Fibroblast of the conjunctiva (primary cell): ENCODE measurements around the gene MPEG1.

Source experiments
- DNase-seq: peaks from one replicate; pipeline ENCODE4 v3.0.0-alpha.2; 2010; ENCODE audit warnings: low read depth

The MPEG1 gene

GRCh38 chr11:59212744-59213631, at the start of gene MPEG1:
Gene MPEG1, minus strand, starts transcription at chr11:59212927. Its CDS starts 62 bp downstream, at chr11:59212865.
- DNase-seq, result no peak

- DNase-seq, result no peak
Measured at GRCh38 chr11:59262177-59262818, 49.6 kb upstream of the MPEG1 start.

DNA sequence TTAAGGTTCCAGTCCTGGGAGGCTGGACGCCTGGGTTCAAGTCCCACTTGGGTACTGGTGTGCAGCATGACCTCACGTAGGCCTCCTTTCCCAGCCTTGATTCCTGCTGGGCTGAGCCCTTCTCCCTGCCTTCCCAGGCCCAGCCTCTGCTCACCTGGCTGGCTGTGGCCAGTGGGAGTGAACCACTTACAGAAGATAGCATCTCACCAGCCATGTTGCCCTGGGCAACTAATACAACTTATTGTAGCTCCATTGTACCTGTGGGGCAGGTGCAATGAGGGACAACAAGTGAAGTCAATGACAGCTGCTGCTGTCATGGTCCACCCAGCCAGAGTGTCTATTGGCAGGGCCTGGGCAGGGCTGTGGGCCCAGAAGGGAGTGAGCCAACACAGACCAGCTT, 48.4 kb upstream of the MPEG1 start:
- DNase-seq, result no peak

GRCh38 chr11:59259867-59260475, 47.2 kb upstream of the MPEG1 start:
- no peak for DNase-seq

DNA sequence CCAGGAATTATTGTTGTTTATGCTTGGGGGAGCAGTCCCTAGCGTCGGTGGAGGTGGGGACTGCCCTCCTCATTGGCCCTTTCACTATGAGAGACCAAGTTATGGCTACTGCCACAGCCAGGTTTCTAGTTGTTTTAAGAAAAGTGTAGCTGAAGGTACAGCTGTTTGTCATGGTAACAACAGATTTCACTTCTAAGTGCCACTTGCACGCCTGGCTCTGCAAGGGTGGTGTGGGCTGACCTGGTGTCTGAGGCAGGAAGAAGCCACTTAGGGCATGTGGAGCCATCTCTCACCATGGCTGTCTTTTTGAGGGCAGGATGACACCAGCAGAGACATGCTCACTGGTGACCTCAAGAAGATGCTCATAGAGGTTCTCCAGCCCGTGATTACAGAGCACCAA, 46.3 kb upstream of the MPEG1 start:
- DNase-seq, result no peak

DNA sequence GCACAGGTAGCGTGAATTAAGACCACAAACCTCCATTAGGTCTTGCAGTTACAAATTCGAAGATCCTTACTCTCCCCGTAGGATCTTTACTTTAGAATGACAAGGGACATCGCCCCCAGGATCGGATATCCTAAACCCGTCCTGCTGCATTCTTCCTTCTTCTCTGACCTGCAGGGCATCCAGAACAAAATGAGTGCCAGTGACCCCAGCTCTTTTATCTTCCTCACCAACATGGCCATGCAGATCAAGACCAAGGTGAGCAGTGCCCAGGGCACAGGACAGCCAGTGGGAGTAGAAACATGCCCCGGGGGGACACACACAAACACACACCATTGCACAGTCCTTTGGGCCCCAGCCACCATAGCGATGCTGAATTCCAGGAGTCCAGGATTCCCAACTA, 42.6 kb upstream of the MPEG1 start:
- no peak for DNase-seq

DNA sequence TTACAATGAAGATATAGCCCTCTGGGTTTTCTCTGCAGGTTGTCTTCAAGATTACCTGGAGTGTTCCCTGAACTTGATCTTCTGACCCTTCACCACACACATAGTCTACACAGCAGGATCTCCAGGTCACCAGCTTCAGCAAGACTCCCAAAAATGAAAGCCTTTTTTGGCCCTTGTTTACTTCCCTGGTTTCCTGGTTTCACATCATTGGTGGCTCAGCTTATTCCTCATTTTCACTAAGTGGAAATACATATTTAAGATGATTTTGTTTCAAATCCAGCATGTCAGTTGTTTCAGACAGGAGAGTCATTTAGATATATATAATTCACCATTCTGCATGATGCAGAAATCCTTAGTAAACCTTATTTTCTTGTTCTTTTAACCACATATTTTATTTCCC, 41.6 kb upstream of the MPEG1 start:
- DNase-seq, result no peak

- DNase-seq, result no peak
Measured at GRCh38 chr11:59253001-59253400, 40.3 kb upstream of the MPEG1 start.

- no peak for DNase-seq
Measured at GRCh38 chr11:59249535-59249934, 36.8 kb upstream of the MPEG1 start.

GRCh38 chr11:59247531-59248227, 35.0 kb upstream of the MPEG1 start:
- peak; percentile 78 for DNase-seq

DNA sequence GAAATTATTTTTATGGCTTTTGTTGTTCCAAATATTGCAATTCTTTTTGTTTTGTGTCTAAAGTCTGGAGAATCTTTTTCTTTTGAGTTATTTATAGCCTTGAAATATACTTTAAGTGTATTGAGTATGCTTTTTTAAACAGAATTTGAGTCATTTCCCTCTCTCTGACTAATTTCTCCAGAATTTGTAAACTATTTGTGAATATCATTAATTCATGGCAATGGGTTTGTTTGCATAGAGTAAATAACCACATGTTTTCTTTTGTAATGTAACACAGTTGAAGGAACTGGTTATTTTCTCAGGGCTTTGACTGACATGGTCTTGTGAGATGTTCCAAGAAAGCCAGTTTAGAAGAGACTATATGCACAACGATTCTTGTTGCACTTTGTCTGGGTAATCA, 30.9 kb upstream of the MPEG1 start:
- DNase-seq, result no peak

GRCh38 chr11:59240322-59240721, 27.6 kb upstream of the MPEG1 start:
- DNase-seq, result no peak

DNA sequence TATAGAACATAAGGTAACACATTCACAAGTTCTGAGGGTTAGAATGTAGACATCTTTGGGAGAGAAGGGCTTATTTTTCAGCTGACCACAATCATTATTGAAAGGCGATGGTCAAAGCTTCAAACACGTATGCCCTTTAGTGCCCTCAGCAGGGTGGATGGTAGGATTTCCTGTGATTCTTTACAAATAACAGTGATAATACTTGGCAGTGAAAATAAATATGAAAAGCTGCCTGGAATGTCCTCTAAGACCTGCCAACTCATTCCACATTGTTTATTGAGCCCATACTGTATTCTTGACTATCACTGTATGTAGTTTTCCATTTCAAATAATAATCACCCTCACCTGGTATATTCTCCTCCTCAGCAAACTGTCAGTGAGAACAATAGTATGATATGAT, 13.7 kb upstream of the MPEG1 start:
- no peak for DNase-seq

GRCh38 chr11:59225017-59225416, 12.3 kb upstream of the MPEG1 start:
- no peak for DNase-seq

DNA sequence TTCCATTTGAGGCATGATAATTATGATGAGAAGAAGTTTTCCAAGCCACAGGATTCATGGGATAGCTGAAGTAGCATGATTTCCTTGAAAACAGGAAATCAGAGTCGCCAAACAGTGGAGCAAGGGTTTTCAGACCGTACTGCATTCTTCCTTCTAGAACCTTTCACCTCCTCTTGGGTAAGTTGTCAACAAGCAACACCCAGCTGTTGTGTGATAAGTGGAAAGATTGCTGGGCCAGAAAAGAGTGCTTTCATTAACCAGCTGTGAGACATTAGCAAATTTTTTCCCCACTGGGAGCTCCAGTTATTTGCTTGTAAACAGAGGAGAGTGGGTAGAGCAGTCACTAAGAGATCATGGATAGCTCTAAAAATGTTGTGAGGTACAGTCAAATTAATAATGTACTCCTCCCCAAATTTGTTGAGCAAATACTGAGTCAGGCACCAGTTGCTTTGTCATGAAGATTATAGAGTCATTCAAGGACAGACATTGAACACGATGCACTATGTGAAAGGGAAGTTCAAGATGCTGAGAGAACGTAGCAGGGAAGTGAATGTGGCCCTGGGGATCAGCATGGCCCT, 11.7 kb upstream of the MPEG1 start:
- DNase-seq, result no peak

DNA sequence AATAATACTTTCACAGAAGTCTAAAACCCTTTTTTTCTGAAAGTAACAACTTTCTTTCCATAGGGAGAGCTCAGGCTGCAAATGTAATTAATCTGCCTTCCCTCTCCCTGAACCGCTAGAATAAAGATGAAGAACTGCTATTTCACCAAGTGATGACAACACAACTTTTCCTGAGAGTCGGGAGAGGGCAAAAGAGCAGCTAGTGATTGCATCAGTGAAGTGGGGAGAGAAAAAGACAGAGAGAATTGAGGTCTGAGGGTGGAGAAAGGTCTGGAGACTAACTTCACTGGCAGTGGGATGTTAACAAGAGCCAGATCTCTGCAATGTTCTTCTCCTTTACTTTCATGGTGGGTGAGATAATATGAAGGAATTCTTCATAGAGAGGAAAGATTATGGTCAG, 10.9 kb upstream of the MPEG1 start:
- DNase-seq, result no peak

- no peak for DNase-seq
Measured at GRCh38 chr11:59223177-59223576, 10.4 kb upstream of the MPEG1 start.

DNA sequence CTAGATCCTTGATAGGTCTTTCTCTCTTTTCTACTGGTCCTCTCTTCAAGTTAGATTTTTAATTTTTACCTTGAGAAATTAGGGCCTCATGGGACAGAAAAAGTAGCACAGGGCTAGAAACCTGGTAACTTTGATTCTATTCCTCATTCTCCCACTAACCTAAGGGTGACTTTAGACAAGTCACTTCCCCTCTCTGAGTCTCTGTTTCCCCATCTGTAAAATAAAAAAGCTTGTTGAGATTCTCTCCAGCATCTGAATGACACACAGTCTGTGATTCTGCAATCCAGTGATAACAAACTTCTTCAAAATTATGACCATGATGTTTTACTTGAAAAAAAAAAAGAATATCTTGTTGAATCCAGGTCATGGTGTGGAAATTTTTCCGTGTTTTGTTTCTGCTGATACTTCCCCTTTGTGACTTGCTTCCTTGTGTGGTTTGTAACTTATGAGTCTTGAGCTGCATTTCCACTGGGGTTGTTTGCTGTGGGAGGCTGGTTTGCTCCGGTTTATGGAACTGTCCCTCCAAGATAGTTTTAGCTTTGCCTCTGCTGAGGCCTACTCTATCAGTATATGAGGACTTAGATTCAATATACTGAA, 9.8 kb upstream of the MPEG1 start:
- DNase-seq, result no peak

- peak; percentile 49 for DNase-seq
Measured at GRCh38 chr11:59221441-59221840, 8.7 kb upstream of the MPEG1 start.

- DNase-seq, result no peak
Measured at GRCh38 chr11:59219836-59220235, 7.1 kb upstream of the MPEG1 start.

DNA sequence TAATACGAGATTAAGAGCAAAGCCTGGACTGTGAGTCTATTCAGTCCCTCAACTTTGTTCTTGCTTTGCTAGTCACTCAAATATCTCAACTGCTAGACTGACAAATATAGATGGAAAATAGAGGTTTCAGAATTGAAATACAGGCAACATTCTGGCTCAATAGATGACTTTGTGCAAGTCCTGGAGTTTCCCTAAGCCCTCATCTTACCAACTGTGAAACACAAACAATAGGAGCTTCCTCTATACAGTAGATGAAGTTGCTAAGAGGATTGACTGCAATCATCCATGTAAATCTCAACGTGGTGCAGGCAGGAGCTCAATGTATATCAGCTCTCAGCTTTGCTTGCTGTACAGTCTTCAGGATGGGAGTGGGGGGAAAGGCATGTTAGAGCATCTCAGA, 6.2 kb upstream of the MPEG1 start:
- DNase-seq, result no peak

DNA sequence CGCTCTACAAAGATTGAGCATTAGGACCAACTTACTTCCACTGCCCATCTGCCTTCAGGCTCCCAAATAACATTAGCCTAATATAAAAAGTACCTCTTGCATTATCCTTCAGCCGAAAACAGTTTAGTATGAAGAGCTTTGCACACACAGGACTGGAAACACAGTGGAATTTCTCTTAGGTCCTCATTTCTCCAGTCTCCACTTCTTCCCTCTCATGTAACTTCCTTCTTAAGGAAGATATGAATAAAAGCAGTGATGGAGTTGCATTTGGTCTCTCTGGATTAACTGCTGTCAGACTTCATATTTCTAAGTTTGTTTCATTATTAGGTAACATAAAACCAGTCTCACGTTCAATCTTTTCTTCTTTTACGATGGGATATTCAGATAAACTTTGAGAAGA, 5.6 kb upstream of the MPEG1 start:
- no peak for DNase-seq
